Bronchial epithelial cell (primary cell): Measurements from ENCODE around the gene BRMS1L. TPM values are rescaled to one million over a fixed set of nuclear protein-coding genes. Genes with fewer than 3 reads are reported as not detected.
"Not testable (repeated sequence)": the region's sequence is repeated elsewhere in the genome, so short reads cannot be mapped to it uniquely, and the experiment has no call there.

Experiments
- DNase-seq: peaks from one replicate; pipeline ENCODE4 v3.0.0-alpha.2; 2010; ENCODE audit warnings: low read depth
- FAIRE-seq: peaks from 2 replicates; lab custom pipeline; 2011; peaks lifted over from hg19 to GRCh38; lab: Jason Lieb, UNC
- H3K27me3 ChIP-seq: 2 replicates; pipeline ENCODE4 v1.5.1; 2011; ENCODE audit warnings: low read length; ENCODE audit not compliant: control insufficient read depth, insufficient read depth
- H3K36me3 ChIP-seq: 2 replicates; pipeline ENCODE4 v1.5.1; 2011; ENCODE audit warnings: low read length; ENCODE audit not compliant: control insufficient read depth, insufficient read depth
- H3K4me3 ChIP-seq: 2 replicates; pipeline ENCODE4 v1.5.1; 2011; ENCODE audit warnings: mild to moderate bottlenecking, low read depth, low read length, control low read depth
- CTCF ChIP-seq: IDR thresholded peaks from 2 replicates; pipeline ENCODE4 v1.5.1; 2011; ENCODE audit warnings: mild to moderate bottlenecking, moderate library complexity, low read length, control low read depth, inconsistent platforms; ENCODE audit not compliant: insufficient read depth, severe bottlenecking
- total RNA-seq: library from RNA; depleted of rRNA; stranded (reverse); fragments of >200 nt; gene quantifications from 2 replicates; pipeline ENCODE4 v1.2.1, GENCODE V29; 2014

The BRMS1L gene
- total RNA-seq, 1 donor from 2014 or later = 3.9 TPM

- peak within 1 kb of the TSS; percentile 70 for H3K4me3 ChIP-seq
- DNase-seq = peak; percentile 92
- H3K36me3 ChIP-seq, H3K27me3 ChIP-seq, FAIRE-seq: not testable (repeated sequence)
- peak; percentile 52 for TF ChIP-seq CTCF
Observed at GRCh38 chr14:35808638-35809563, 17.2 kb upstream of the BRMS1L start, which contains the start of gene RALGAPA1. Gene RALGAPA1, minus strand, starts transcription at chr14:35809295. Its CDS starts 460 bp downstream, at chr14:35808835.

GRCh38 chr14:35809597-35809996 is 16.5 kb upstream of the BRMS1L start:
- FAIRE-seq = no peak
- no peak for TF ChIP-seq CTCF
- no peaks in the 10 kb centered on the region for H3K27me3 ChIP-seq
- DNase-seq = no peak
- H3K4me3 ChIP-seq = no peak overlapping the region
- no peaks in the 10 kb centered on the region for H3K36me3 ChIP-seq

- no peak for DNase-seq
- H3K4me3 ChIP-seq = no peak overlapping the region
- H3K27me3 ChIP-seq = no peaks in the 10 kb centered on the region
- no peak for TF ChIP-seq CTCF
- H3K36me3 ChIP-seq = no peaks in the 10 kb centered on the region
- no peak for FAIRE-seq
Observed at GRCh38 chr14:35810963-35811362, 15.2 kb upstream of the BRMS1L start.

- DNase-seq (peak; percentile 55), FAIRE-seq (no peak)
- peak; percentile 76 for TF ChIP-seq CTCF
Observed at GRCh38 chr14:35814371-35815005, 11.7 kb upstream of the BRMS1L start.

GRCh38 chr14:35818346-35819115 is 7.6 kb upstream of the BRMS1L start:
- no peaks in the 10 kb centered on the region for H3K27me3 ChIP-seq
- H3K4me3 ChIP-seq = no peak overlapping the region
- no peak for FAIRE-seq
- no peaks in the 10 kb centered on the region for H3K36me3 ChIP-seq
- TF ChIP-seq CTCF = peak; percentile 43
- DNase-seq = peak; percentile 54

More at GRCh38 chr14:35814371-35815005, 11.7 kb upstream of the BRMS1L start:
- Histone ChIP-seq H3K27me3 (no peaks in the 10 kb centered on the region), H3K4me3 (no peak overlapping the region), H3K36me3 (no peaks in the 10 kb centered on the region)
